WI38 (cell line): ENCODE data around the gene FHDC1.

ENCODE experiments used
- H3K4me3 ChIP-seq: 2 replicates; pipeline ENCODE4 v1.5.1; 2011; ENCODE audit warnings: low read depth, mild to moderate bottlenecking, control low read depth, low read length
- CTCF ChIP-seq: IDR thresholded peaks from 2 replicates; pipeline ENCODE4 v1.5.1; 2012; ENCODE audit warnings: low read depth, mild to moderate bottlenecking, control low read depth, low read length

Gene FHDC1

GRCh38 chr4:152941411-152941810, 5.3 kb downstream of the FHDC1 start:
- no peak overlapping the region for H3K4me3 ChIP-seq
- no peak for TF ChIP-seq CTCF

GRCh38 chr4:152942346-152942745, 6.2 kb downstream of the FHDC1 start:
- TF ChIP-seq CTCF: no peak
- no peak overlapping the region for H3K4me3 ChIP-seq

GRCh38 chr4:152943672-152944071, 7.5 kb downstream of the FHDC1 start:
- no peak overlapping the region for H3K4me3 ChIP-seq
- TF ChIP-seq CTCF: no peak

- no peak for TF ChIP-seq CTCF
- H3K4me3 ChIP-seq: no peak overlapping the region
These were observed 8.7 kb downstream of the FHDC1 start for GRCh38 chr4:152944666-152945320.

GRCh38 chr4:152945639-152946038, 9.5 kb downstream of the FHDC1 start:
- no peak overlapping the region for H3K4me3 ChIP-seq
- no peak for TF ChIP-seq CTCF

- no peak overlapping the region for H3K4me3 ChIP-seq
- no peak for TF ChIP-seq CTCF
These were observed 10.3 kb downstream of the FHDC1 start for GRCh38 chr4:152946446-152946845.

GRCh38 chr4:152947311-152947710, 11.2 kb downstream of the FHDC1 start:
- H3K4me3 ChIP-seq: no peak overlapping the region
- TF ChIP-seq CTCF: no peak
